PC-3 (cell line): Measurements from ENCODE around the gene ATP7A. TPM values are rescaled to one million over a fixed set of nuclear protein-coding genes. Genes with fewer than 3 reads are reported as not detected.

Experiments used
- ATAC-seq: fragments of 200-7000 bp; cut with Tn5 transposase; 2 replicates; pipeline ENCODE4 v1.9.1; 2020; ENCODE audit warnings: mild to moderate bottlenecking, moderate library complexity
- BruUV-seq: library from RNA; stranded (reverse); fragments of 400-500 nt; replicated peaks from 2 replicates; lab custom pipeline; 2021; lab: Mats Ljungman, UMichigan
- CTCF ChIA-PET: fragments of 300-600 bp; sonication (Branson Sonifier 250); formaldehyde crosslinking; loops from one replicate; lab custom pipeline; 2022; ENCODE audit warnings: antibody characterized with exemption; lab: Charles Lee
- POLR2A ChIA-PET: fragments of 300-600 bp; sonication (Branson Sonifier 250); formaldehyde crosslinking; loops from one replicate; lab custom pipeline; 2022; ENCODE audit warnings: antibody characterized with exemption; ENCODE audit not compliant: unreplicated experiment; lab: Charles Lee
- DNase-seq: peaks from one replicate; pipeline ENCODE4 v3.0.0-alpha.2; 2015
- H2AFZ ChIP-seq: fragments of 300-600 bp; sonication (generic); 2 replicates; pipeline ENCODE4 v1.6.0; 2016; ENCODE audit warnings: antibody characterized with exemption, low read length
- H3F3A ChIP-seq: fragments of 300-600 bp; sonication (generic); one replicate; pipeline ENCODE4 v1.6.0; 2017; ENCODE audit warnings: antibody characterized with exemption, low read length, control low read depth, mild to moderate bottlenecking; ENCODE audit not compliant: unreplicated experiment
- H3K27ac ChIP-seq: fragments of 300-600 bp; sonication (generic); 2 replicates; pipeline ENCODE4 v1.5.1; 2016; ENCODE audit warnings: mild to moderate bottlenecking, low read length
- H3K27me3 ChIP-seq: fragments of 300-600 bp; sonication (generic); 2 replicates; pipeline ENCODE4 v1.6.1; 2016; ENCODE audit warnings: low read length, mixed read lengths
- H3K36me3 ChIP-seq: fragments of 300-600 bp; sonication (generic); 2 replicates; pipeline ENCODE4 v1.6.1; 2016; ENCODE audit warnings: low read depth, mixed run types, low read length, mixed read lengths
- H3K4me1 ChIP-seq: fragments of 300-600 bp; sonication (generic); 2 replicates; pipeline ENCODE4 v1.5.1; 2016; ENCODE audit warnings: low read length; ENCODE audit not compliant: insufficient read depth
- H3K4me2 ChIP-seq: fragments of 300-600 bp; sonication (generic); 2 replicates; pipeline ENCODE4 v1.6.0; 2016; ENCODE audit warnings: low read length
- H3K4me3 ChIP-seq: fragments of 300-600 bp; sonication (generic); 2 replicates; pipeline ENCODE4 v1.5.1; 2016; ENCODE audit warnings: mild to moderate bottlenecking, low read length, mixed read lengths
- H3K79me2 ChIP-seq: fragments of 300-600 bp; sonication (generic); 2 replicates; pipeline ENCODE4 v1.6.1; 2017; ENCODE audit warnings: low read length, mixed read lengths
- H3K9ac ChIP-seq: fragments of 300-600 bp; sonication (generic); 2 replicates; pipeline ENCODE4 v1.6.0; 2016; ENCODE audit warnings: mild to moderate bottlenecking, low read length
- H3K9me2 ChIP-seq: fragments of 300-600 bp; sonication (generic); replicated peaks from 2 replicates; pipeline ENCODE4 v1.6.1; 2016; ENCODE audit warnings: mixed run types, low read length, mixed read lengths
- H3K9me3 ChIP-seq: fragments of 300-600 bp; sonication (generic); 2 replicates; pipeline ENCODE4 v1.6.1; 2016; ENCODE audit warnings: low read length, mixed read lengths
- H4K20me1 ChIP-seq: fragments of 300-600 bp; sonication (generic); 2 replicates; pipeline ENCODE4 v1.6.1; 2016; ENCODE audit warnings: low read length, mixed read lengths
- EZH2 ChIP-seq: fragments of 300-600 bp; sonication (generic); IDR thresholded peaks from one replicate; pipeline ENCODE4 v1.6.1; 2017; ENCODE audit warnings: antibody characterized with exemption, mild to moderate bottlenecking, low read length; ENCODE audit not compliant: unreplicated experiment
- EZH2phosphoT487 ChIP-seq: fragments of 300-600 bp; sonication (generic); IDR thresholded peaks from 2 replicates; pipeline ENCODE4 v1.6.1; 2018; ENCODE audit warnings: mild to moderate bottlenecking, antibody characterized with exemption, low read length, borderline replicate concordance
- intact Hi-C: fragments of 100-400 bp; cut with micrococcal nuclease; formaldehyde crosslinking; loops from 2 replicates; pipeline ENCODE4 v1.9.0; 2023
- total RNA-seq: library from RNA; depleted of rRNA; stranded (reverse); fragments of >200 nt; gene quantifications from 2 replicates; pipeline ENCODE4 v1.2.3, GENCODE V29; 2014
- TF ChIP-seq, protein P1 (sequence below): fragments of 300-600 bp; sonication (generic); conservative IDR thresholded peaks from 2 replicates; pipeline ENCODE4 v1.5.1; 2017; ENCODE audit warnings: antibody characterized with exemption, low read depth, mild to moderate bottlenecking, low read length

The ATP7A gene
- total RNA-seq, 1 experiment from 2014 or later, result 3.4 TPM

DNA sequence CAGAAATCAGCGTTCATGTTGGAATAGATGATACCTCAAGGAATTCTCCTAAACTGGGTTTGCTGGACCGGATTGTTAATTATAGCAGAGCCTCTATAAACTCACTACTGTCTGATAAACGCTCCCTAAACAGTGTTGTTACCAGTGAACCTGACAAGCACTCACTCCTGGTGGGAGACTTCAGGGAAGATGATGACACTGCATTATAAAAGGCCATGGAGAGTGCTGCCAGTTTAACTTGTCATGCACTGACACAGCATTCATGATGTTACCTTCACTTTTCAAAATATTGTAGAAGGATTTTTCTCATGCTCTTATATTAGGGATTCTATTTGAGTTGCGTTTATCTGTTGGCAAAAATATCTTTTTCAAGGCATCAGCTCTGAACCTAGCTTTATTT, 135.9 kb downstream of the ATP7A start:
- no peak overlapping the region for H2AFZ ChIP-seq
- ATAC-seq, result no peak
- H3K36me3 ChIP-seq, result no peaks in the 10 kb centered on the region
- intact Hi-C loops, result no loop called here
- no peaks in the 10 kb centered on the region for H3F3A ChIP-seq
- TF ChIP-seq, protein P1, sequence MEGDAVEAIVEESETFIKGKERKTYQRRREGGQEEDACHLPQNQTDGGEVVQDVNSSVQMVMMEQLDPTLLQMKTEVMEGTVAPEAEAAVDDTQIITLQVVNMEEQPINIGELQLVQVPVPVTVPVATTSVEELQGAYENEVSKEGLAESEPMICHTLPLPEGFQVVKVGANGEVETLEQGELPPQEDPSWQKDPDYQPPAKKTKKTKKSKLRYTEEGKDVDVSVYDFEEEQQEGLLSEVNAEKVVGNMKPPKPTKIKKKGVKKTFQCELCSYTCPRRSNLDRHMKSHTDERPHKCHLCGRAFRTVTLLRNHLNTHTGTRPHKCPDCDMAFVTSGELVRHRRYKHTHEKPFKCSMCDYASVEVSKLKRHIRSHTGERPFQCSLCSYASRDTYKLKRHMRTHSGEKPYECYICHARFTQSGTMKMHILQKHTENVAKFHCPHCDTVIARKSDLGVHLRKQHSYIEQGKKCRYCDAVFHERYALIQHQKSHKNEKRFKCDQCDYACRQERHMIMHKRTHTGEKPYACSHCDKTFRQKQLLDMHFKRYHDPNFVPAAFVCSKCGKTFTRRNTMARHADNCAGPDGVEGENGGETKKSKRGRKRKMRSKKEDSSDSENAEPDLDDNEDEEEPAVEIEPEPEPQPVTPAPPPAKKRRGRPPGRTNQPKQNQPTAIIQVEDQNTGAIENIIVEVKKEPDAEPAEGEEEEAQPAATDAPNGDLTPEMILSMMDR, result no peak
- no peak for TF ChIP-seq EZH2phosphoT487
- TF ChIP-seq EZH2, result no peak
- no peaks in the 10 kb centered on the region for H3K79me2 ChIP-seq
- no peaks in the 10 kb centered on the region for H4K20me1 ChIP-seq
- H3K4me1 ChIP-seq, result no peaks in the 10 kb centered on the region
- ChIA-PET CTCF (no interaction called here), POLR2A (no interaction called here)
- H3K27ac ChIP-seq, result no peak overlapping the region
- no peak overlapping the region for H3K9ac ChIP-seq
- no peak overlapping the region for H3K4me2 ChIP-seq
- no peaks in the 10 kb centered on the region for H3K9me3 ChIP-seq
- no peak overlapping the region for H3K4me3 ChIP-seq
- no TSS peak for BruUV-seq
- no peaks in the 10 kb centered on the region for H3K27me3 ChIP-seq
- DNase-seq, result no peak
- H3K9me2 ChIP-seq, result no peaks in the 10 kb centered on the region

DNA sequence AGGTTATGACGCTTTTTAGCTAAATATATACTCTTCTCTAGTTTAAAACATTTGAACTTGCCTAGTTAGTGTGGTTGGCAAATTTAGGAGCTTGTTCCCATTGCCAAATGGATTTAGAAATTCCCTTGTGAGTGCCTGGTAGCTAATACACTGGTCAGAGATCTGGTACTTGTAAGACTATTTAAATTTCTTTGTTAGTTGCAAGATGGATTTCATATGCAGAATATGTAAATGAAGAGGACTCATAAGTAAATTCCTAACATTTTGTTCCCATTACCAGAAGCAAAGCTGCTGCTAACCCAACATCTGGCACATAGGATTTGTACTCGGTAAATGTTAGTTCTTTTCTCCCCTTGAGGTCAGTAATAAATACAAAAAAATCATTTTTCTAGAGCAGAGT, 137.6 kb downstream of the ATP7A start:
- H3K9me2 ChIP-seq, result no peaks in the 10 kb centered on the region
- H3K79me2 ChIP-seq, result no peaks in the 10 kb centered on the region
- H3K9ac ChIP-seq, result no peak overlapping the region
- no peaks in the 10 kb centered on the region for H3K27me3 ChIP-seq
- H3K4me1 ChIP-seq, result no peaks in the 10 kb centered on the region
- TF ChIP-seq EZH2phosphoT487, result no peak
- TF ChIP-seq, protein P1, result no peak
- no peak for TF ChIP-seq EZH2
- no peaks in the 10 kb centered on the region for H3K36me3 ChIP-seq
- ChIA-PET CTCF (interaction anchor here (0.8 kb wide), 1 partner anchor 1941 kb away, joined by 3 read pairs; no protein-coding TSS in a partner anchor), POLR2A (no interaction called here)
- DNase-seq (no peak), ATAC-seq (no peak)
- no peaks in the 10 kb centered on the region for H3F3A ChIP-seq
- H3K4me3 ChIP-seq, result no peak overlapping the region
- no TSS peak for BruUV-seq
- no peak overlapping the region for H3K27ac ChIP-seq
- H3K4me2 ChIP-seq, result no peak overlapping the region
- H4K20me1 ChIP-seq, result no peaks in the 10 kb centered on the region
- intact Hi-C loops, result no loop called here
- no peak overlapping the region for H2AFZ ChIP-seq
- no peaks in the 10 kb centered on the region for H3K9me3 ChIP-seq

DNA sequence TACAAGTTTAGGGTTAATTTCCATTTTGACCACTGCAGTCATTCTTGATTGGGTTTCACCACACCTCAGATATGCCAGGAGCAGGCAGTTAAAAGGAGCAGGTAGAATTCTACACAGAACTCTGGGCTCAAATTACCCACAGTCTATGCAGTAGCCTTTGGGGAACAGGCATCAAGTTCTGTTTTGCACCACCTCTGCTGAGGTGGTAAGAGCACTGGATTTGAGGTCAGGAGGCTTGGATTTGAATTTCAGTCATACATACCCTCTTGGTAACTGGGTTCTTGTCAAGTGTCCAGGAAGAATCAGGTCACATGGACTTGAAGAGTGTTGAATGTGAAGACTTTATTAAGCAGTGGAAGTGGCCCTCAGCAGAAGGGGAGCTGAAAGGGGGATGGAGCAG, 153.2 kb downstream of the ATP7A start:
- H3K27ac ChIP-seq, result no peak overlapping the region
- H3K4me1 ChIP-seq, result peaks cover 12% of the 10 kb centered on the region
- ATAC-seq (no peak), DNase-seq (no peak)
- no peaks in the 10 kb centered on the region for H3K27me3 ChIP-seq
- no peaks in the 10 kb centered on the region for H4K20me1 ChIP-seq
- no TSS peak for BruUV-seq
- H3K9me3 ChIP-seq, result no peaks in the 10 kb centered on the region
- POLR2A ChIA-PET, result no interaction called here
- H3F3A ChIP-seq, result no peaks in the 10 kb centered on the region
- no peak overlapping the region for H3K4me2 ChIP-seq
- no peaks in the 10 kb centered on the region for H3K79me2 ChIP-seq
- H3K4me3 ChIP-seq, result no peak overlapping the region
- no peak overlapping the region for H3K9ac ChIP-seq
- CTCF ChIA-PET, result no interaction called here
- H2AFZ ChIP-seq, result no peak overlapping the region
- intact Hi-C loops, result no loop called here
- no peaks in the 10 kb centered on the region for H3K9me2 ChIP-seq
- TF ChIP-seq EZH2, result no peak
- TF ChIP-seq, protein P1, result no peak
- TF ChIP-seq EZH2phosphoT487, result no peak
- no peaks in the 10 kb centered on the region for H3K36me3 ChIP-seq
